Activated CD8-positive, alpha-beta memory T cell treated with anti-CD3 and anti-CD28 coated beads for 48 hours (primary cell): ENCODE results near the gene SGSH.
"Not testable (repeated sequence)": the region's sequence is repeated elsewhere in the genome, so short reads cannot be mapped to it uniquely, and the experiment has no call there.

Experiments
- DNase-seq, 3 experiments: peaks; one replicate each; pipeline ENCODE4 v3.0.0-alpha.2; 2020; ENCODE audit warnings: low read depth in 2 of 3, low spot score in 2 of 3

SGSH gene

GRCh38 chr17:80253631-80254395 is 33.7 kb upstream of the SGSH start:
- no peak for DNase-seq

GRCh38 chr17:80252871-80253270 is 32.7 kb upstream of the SGSH start:
- peak in 1 of 3 experiments; percentile 65 for DNase-seq

- no peak for DNase-seq
These were observed 31.8 kb upstream of the SGSH start for GRCh38 chr17:80251966-80252365.

- no peak for DNase-seq
These were observed 29.0 kb upstream of the SGSH start for GRCh38 chr17:80248894-80249710.

- no peak for DNase-seq
These were observed 28.1 kb upstream of the SGSH start for GRCh38 chr17:80248001-80248893.

- no peak for DNase-seq
These were observed 27.4 kb upstream of the SGSH start for GRCh38 chr17:80247561-80247960.

- no peak for DNase-seq
These were observed 26.6 kb upstream of the SGSH start for GRCh38 chr17:80246726-80247125.

GRCh38 chr17:80246266-80246681 is 26.1 kb upstream of the SGSH start:
- no peak for DNase-seq

- no peak for DNase-seq
These were observed 25.6 kb upstream of the SGSH start for GRCh38 chr17:80245566-80246265.

GRCh38 chr17:80244871-80245509 is 24.9 kb upstream of the SGSH start:
- no peak for DNase-seq

- not testable (repeated sequence) for DNase-seq
These were observed 24.3 kb upstream of the SGSH start for GRCh38 chr17:80244448-80244847.

GRCh38 chr17:80243526-80244433 is 23.6 kb upstream of the SGSH start:
- no peak for DNase-seq

- no peak for DNase-seq
These were observed 22.4 kb upstream of the SGSH start for GRCh38 chr17:80242505-80242904.

GRCh38 chr17:80237386-80237785 is 17.3 kb upstream of the SGSH start:
- DNase-seq, result no peak

GRCh38 chr17:80236911-80237310 is 16.8 kb upstream of the SGSH start:
- DNase-seq, result no peak

GRCh38 chr17:80233202-80233601 is 13.1 kb upstream of the SGSH start:
- no peak for DNase-seq

GRCh38 chr17:80232438-80232837 is 12.3 kb upstream of the SGSH start:
- DNase-seq, result no peak

GRCh38 chr17:80229011-80229410 is 8.9 kb upstream of the SGSH start:
- no peak for DNase-seq

GRCh38 chr17:80228477-80228876 is 8.3 kb upstream of the SGSH start:
- no peak for DNase-seq
